Thoracic aorta (tissue), 2 donors: ENCODE measurements around the gene CNPY1. TPM values are rescaled to one million over a fixed set of nuclear protein-coding genes. Genes with fewer than 3 reads are reported as not detected.

Experiments
- ATAC-seq: fragments of 150-250 bp; one replicate; pipeline ENCODE4 v1.8.0; 2017; ENCODE audit warnings: low read depth; ENCODE audit not compliant: insufficient number of reproducible peaks, low FRiP score
- DNase-seq: peaks from one replicate; pipeline ENCODE4 v3.0.0-alpha.2; 2020; ENCODE audit warnings: low spot score
- H3K27ac ChIP-seq, 2 donors: fragments of 200-600 bp; sonication (generic); 1 replicate in 1 of 2; 2 replicates in 1 of 2; pipeline ENCODE4 v1.5.1; 2016; ENCODE audit warnings: mild to moderate bottlenecking in 2 of 2, moderate library complexity in 2 of 2
- H3K27me3 ChIP-seq: fragments of 200-600 bp; sonication (generic); replicated peaks from 2 replicates; pipeline ENCODE4 v1.6.0; 2016; ENCODE audit warnings: mild to moderate bottlenecking; ENCODE audit not compliant: insufficient read depth
- H3K36me3 ChIP-seq: fragments of 200-600 bp; sonication (generic); one replicate; pipeline ENCODE4 v1.5.1; 2016
- H3K4me1 ChIP-seq, 2 donors: fragments of 200-600 bp; sonication (generic); 1 replicate in 1 of 2; 2 replicates in 1 of 2; pipeline versions ENCODE4 v1.5.1 to v1.6.0; 2016; ENCODE audit warnings: low read depth in 2 of 2, mild to moderate bottlenecking in 1 of 2; ENCODE audit not compliant: control insufficient read depth in 1 of 2
- H3K4me3 ChIP-seq: fragments of 200-600 bp; sonication (generic); 2 replicates; pipeline ENCODE4 v1.5.1; 2016; ENCODE audit warnings: mild to moderate bottlenecking
- H3K9me3 ChIP-seq: fragments of 200-600 bp; sonication (generic); 2 replicates; pipeline ENCODE4 v1.5.1; 2016
- CTCF ChIP-seq: fragments of 200-600 bp; sonication (generic); IDR thresholded peaks from one replicate; pipeline ENCODE4 v1.5.1; 2019; ENCODE audit warnings: antibody characterized with exemption
- total RNA-seq, 2 donors: library from RNA; depleted of rRNA; stranded (reverse); fragments of >200 nt; gene quantifications; one replicate each; pipeline versions ENCODE4 v1.1.0 to v1.2.3, GENCODE V29; 2016

CNPY1 gene
- total RNA-seq, 2 donors from 2014 or later: not detected

DNA sequence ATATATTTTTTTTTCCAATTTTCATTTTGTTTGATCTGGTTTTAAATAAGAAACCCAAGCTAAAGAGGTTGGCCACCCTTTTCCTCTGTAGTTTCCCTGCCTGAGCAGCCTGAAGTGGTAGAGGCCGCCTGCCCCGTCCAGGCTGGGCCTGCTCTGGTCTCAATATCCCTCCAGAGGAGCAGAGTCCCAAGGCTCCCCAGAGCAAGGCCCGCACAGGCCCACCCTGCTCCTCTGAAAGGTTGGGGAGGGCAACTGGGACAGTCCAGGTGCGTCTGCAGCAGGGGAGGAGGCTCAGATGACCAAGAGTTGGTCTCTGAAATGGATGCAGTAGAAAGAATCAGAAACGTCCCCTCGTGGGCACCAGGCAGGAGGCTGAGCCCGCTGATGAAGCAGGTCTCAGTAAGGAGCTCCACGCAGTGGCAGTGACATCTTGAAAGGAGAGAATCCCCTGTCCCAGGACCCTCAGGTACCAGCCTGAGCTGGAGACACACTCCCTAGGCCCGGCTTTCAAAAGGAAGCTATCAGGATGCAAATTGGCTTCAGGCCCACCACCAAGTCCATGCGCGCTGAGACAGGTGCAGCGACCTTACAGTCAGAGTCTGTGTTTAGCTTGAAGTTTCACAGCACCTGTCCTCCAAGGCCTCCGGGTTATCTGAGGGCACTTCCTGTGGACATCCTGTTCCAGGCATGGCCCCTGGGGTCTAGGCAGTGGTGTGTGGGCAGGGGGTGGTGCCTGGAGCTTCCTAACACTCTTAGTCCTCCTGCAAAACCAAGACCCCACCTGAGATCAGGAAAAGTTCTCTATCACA, 50.7 kb downstream of the CNPY1 start:
- Histone ChIP-seq H3K9me3 (no peaks in the 10 kb centered on the region), H3K27ac (no peak overlapping the region), H3K4me1 (peaks cover 5 to 9% of the 10 kb centered on the region in 2 donors), H3K27me3 (no peaks in the 10 kb centered on the region), H3K36me3 (no peaks in the 10 kb centered on the region), H3K4me3 (no peak overlapping the region)
- no peak for DNase-seq
- no peak for TF ChIP-seq CTCF
- no peak for ATAC-seq

GRCh38 chr7:155494551-155494950, 51.8 kb downstream of the CNPY1 start:
- H3K4me1 ChIP-seq: peaks cover 5 to 14% of the 10 kb centered on the region in 2 donors
- DNase-seq: no peak
- no peaks in the 10 kb centered on the region for H3K9me3 ChIP-seq
- ATAC-seq: no peak
- H3K4me3 ChIP-seq: no peak overlapping the region
- H3K27me3 ChIP-seq: no peaks in the 10 kb centered on the region
- no peaks in the 10 kb centered on the region for H3K36me3 ChIP-seq
- no peak for TF ChIP-seq CTCF
- H3K27ac ChIP-seq: no peak overlapping the region

- no peak for TF ChIP-seq CTCF
- H3K4me3 ChIP-seq: no peak overlapping the region
- ATAC-seq (no peak), DNase-seq (no peak)
- H3K36me3 ChIP-seq: no peaks in the 10 kb centered on the region
- no peaks in the 10 kb centered on the region for H3K27me3 ChIP-seq
- H3K9me3 ChIP-seq: no peaks in the 10 kb centered on the region
- H3K4me1 ChIP-seq: peaks cover 5 to 14% of the 10 kb centered on the region in 2 donors
- H3K27ac ChIP-seq: no peak overlapping the region
Observed at GRCh38 chr7:155493744-155494538, 52.4 kb downstream of the CNPY1 start.

- H3K27ac ChIP-seq: no peak overlapping the region
- H3K27me3 ChIP-seq: no peaks in the 10 kb centered on the region
- no peak for TF ChIP-seq CTCF
- DNase-seq: no peak
- ATAC-seq: no peak
- no peak overlapping the region for H3K4me3 ChIP-seq
- no peaks in the 10 kb centered on the region for H3K9me3 ChIP-seq
- H3K4me1 ChIP-seq: peaks cover 5 to 14% of the 10 kb centered on the region in 2 donors
- H3K36me3 ChIP-seq: no peaks in the 10 kb centered on the region
Observed at GRCh38 chr7:155491812-155492211, 54.5 kb downstream of the CNPY1 start.
